K562 (cell line): ENCODE data around the gene KRTAP3-3.

Source experiments
- BHLHE40 ChIP-seq: IDR thresholded peaks from 2 replicates; pipeline ENCODE4 v1.6.1; 2011; ENCODE audit warnings: low read length, improper control_type of control experiment
- DACH1 ChIP-seq: fragments of 450-650 bp; IDR thresholded peaks from 2 replicates; pipeline ENCODE4 v1.6.1; 2018; ENCODE audit not compliant: partially characterized antibody
- EP300 ChIP-seq: IDR thresholded peaks from 2 replicates; pipeline ENCODE4 v1.6.1; 2012; ENCODE audit warnings: low read length, improper control_type of control experiment
- ERF ChIP-seq: fragments of 450-650 bp; formaldehyde crosslinking; IDR thresholded peaks from 2 replicates; pipeline ENCODE4 v1.4.0; 2020; ENCODE audit warnings: mild to moderate bottlenecking, mixed read lengths
- HDAC8 ChIP-seq: fragments of 450-650 bp; IDR thresholded peaks from 2 replicates; pipeline ENCODE4 v1.6.1; 2016; ENCODE audit warnings: mild to moderate bottlenecking, missing genetic modification characterization, moderate library complexity, missing compliant biosample characterization
- HMG20B ChIP-seq: fragments of 250-450 bp; sonication (Bioruptor Pico); IDR thresholded peaks from 2 replicates; pipeline ENCODE4 v1.5.0; 2021; ENCODE audit warnings: mild to moderate bottlenecking
- POLR2AphosphoS5 ChIP-seq: IDR thresholded peaks from 2 replicates; pipeline ENCODE4 v1.6.1; 2011; ENCODE audit warnings: mild to moderate bottlenecking, low read depth, low read length, moderate library complexity; ENCODE audit not compliant: control insufficient read depth, insufficient read depth
- RBFOX2 ChIP-seq: fragments of 200-400 bp; formaldehyde crosslinking; IDR thresholded peaks from 2 replicates; pipeline ENCODE4 v1.6.1; 2017; ENCODE audit warnings: low read depth, mild to moderate bottlenecking, low read length, moderate library complexity
- SAP30 ChIP-seq: fragments of 200-600 bp; sonication (generic); IDR thresholded peaks from 2 replicates; pipeline ENCODE4 v1.6.1; 2012; ENCODE audit warnings: borderline replicate concordance, low read depth, mild to moderate bottlenecking, moderate library complexity, low read length, control low read depth, inconsistent platforms; ENCODE audit not compliant: insufficient read depth, poor library complexity, severe bottlenecking
- SMAD3 ChIP-seq: fragments of 450-650 bp; formaldehyde crosslinking; conservative IDR thresholded peaks from 2 replicates; pipeline ENCODE4 v1.4.0; 2020; ENCODE audit warnings: mild to moderate bottlenecking
- ZKSCAN8 ChIP-seq: fragments of 200-800 bp; sonication (Bioruptor generic); IDR thresholded peaks from 2 replicates; pipeline ENCODE4 v1.6.1; 2016; ENCODE audit warnings: missing genetic modification characterization, missing compliant biosample characterization
- TF ChIP-seq, protein P1 (sequence below), 3 experiments: fragments of 200-800 bp in 1 of 3; fragments of 250-450 bp in 1 of 3; fragments of 450-650 bp in 1 of 3; sonication (Bioruptor Pico) in 1 of 3; sonication (Bioruptor generic) in 1 of 3; formaldehyde crosslinking in 1 of 3; IDR thresholded peaks; 2 replicates each; pipeline versions ENCODE4 v1.6.1 to v1.8.0; 2016 to 2022; ENCODE audit warnings: mild to moderate bottlenecking in 2 of 3, missing genetic modification characterization in 2 of 3, missing compliant biosample characterization in 1 of 3, moderate library complexity in 1 of 3
- TF ChIP-seq, protein P2 (sequence below), 3 experiments: IDR thresholded peaks in 2 of 3; conservative IDR thresholded peaks in 1 of 3; 2 replicates each; pipeline ENCODE4 v1.5.1; 2011 to 2012; ENCODE audit warnings: low read length in 3 of 3, mild to moderate bottlenecking in 3 of 3, control low read depth in 2 of 3, improper control_type of control experiment in 1 of 3, inconsistent platforms in 1 of 3, low read depth in 1 of 3, mixed read lengths in 1 of 3, moderate library complexity in 1 of 3; ENCODE audit not compliant: insufficient read depth in 2 of 3

DNA sequence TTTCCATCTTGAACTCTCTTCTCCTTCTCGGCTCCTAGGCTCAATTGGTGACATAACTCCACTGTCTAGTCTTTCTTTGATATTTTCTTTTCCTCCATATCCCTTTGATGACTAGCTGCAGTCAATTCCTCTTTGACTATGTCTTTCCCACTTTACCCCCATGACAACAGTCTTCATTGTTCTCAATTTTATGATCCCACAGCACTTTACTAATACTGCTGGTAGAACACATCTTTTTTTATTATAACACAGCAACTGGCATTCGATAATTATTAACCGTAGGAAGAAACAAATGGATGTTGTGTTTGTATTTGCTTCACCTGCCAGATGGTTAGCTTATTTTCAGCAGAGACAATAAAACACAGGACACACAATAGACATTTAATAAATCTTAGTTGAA lies 1.3 kb downstream of the KRTAP3-3 start:
- TF ChIP-seq POLR2AphosphoS5 (no peak), SAP30 (no peak), ZKSCAN8 (CRISPR knock-in tag) (no peak), RBFOX2 (no peak), HDAC8 (no peak), ERF (CRISPR knock-in tag) (no peak), EP300 (no peak), HMG20B (CRISPR knock-in tag) (no peak), BHLHE40 (no peak), SMAD3 (CRISPR knock-in tag) (no peak), DACH1 (no peak)
- TF ChIP-seq, protein P1, sequence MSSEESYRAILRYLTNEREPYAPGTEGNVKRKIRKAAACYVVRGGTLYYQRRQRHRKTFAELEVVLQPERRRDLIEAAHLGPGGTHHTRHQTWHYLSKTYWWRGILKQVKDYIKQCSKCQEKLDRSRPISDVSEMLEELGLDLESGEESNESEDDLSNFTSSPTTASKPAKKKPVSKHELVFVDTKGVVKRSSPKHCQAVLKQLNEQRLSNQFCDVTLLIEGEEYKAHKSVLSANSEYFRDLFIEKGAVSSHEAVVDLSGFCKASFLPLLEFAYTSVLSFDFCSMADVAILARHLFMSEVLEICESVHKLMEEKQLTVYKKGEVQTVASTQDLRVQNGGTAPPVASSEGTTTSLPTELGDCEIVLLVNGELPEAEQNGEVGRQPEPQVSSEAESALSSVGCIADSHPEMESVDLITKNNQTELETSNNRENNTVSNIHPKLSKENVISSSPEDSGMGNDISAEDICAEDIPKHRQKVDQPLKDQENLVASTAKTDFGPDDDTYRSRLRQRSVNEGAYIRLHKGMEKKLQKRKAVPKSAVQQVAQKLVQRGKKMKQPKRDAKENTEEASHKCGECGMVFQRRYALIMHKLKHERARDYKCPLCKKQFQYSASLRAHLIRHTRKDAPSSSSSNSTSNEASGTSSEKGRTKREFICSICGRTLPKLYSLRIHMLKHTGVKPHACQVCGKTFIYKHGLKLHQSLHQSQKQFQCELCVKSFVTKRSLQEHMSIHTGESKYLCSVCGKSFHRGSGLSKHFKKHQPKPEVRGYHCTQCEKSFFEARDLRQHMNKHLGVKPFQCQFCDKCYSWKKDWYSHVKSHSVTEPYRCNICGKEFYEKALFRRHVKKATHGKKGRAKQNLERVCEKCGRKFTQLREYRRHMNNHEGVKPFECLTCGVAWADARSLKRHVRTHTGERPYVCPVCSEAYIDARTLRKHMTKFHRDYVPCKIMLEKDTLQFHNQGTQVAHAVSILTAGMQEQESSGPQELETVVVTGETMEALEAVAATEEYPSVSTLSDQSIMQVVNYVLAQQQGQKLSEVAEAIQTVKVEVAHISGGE (CRISPR knock-in tag; IDR thresholded peaks at IDR 0.05) = no peak
- TF ChIP-seq, protein P2, sequence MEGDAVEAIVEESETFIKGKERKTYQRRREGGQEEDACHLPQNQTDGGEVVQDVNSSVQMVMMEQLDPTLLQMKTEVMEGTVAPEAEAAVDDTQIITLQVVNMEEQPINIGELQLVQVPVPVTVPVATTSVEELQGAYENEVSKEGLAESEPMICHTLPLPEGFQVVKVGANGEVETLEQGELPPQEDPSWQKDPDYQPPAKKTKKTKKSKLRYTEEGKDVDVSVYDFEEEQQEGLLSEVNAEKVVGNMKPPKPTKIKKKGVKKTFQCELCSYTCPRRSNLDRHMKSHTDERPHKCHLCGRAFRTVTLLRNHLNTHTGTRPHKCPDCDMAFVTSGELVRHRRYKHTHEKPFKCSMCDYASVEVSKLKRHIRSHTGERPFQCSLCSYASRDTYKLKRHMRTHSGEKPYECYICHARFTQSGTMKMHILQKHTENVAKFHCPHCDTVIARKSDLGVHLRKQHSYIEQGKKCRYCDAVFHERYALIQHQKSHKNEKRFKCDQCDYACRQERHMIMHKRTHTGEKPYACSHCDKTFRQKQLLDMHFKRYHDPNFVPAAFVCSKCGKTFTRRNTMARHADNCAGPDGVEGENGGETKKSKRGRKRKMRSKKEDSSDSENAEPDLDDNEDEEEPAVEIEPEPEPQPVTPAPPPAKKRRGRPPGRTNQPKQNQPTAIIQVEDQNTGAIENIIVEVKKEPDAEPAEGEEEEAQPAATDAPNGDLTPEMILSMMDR (IDR thresholded peaks at IDR 0.05 in 2 of 3, conservative IDR thresholded peaks at IDR 0.05 in 1 of 3; ENCODE audit: insufficient read depth in 2 of 3, low read depth in 1 of 3, low read length in 3 of 3) = no peak
